ENCODE results near the gene SUCO. TPM values are rescaled to one million over a fixed set of nuclear protein-coding genes. Genes with fewer than 3 reads are reported as not detected.
"Not testable (repeated sequence)": the region's sequence is repeated elsewhere in the genome, so short reads cannot be mapped to it uniquely, and the experiment has no call there.

SUCO gene
- total RNA-seq, 2 donors from 2014 or later = 24.6 to 26.7 TPM

GRCh38 chr1:172588296-172589291 is 55.6 kb downstream of the SUCO start:
- H3K9ac ChIP-seq (ENCODE audit: low read depth in 2 of 2, low read length in 2 of 2) = no peak overlapping the region
- no peaks in the 10 kb centered on the region for H3K27me3 ChIP-seq
- H3K36me3 ChIP-seq = peaks cover 5% of the 10 kb centered on the region
- H3K4me1 ChIP-seq = no peaks in the 10 kb centered on the region
- H3K4me3 ChIP-seq = no peak overlapping the region
- no peak for DNase-seq
- TF ChIP-seq, protein P1, sequence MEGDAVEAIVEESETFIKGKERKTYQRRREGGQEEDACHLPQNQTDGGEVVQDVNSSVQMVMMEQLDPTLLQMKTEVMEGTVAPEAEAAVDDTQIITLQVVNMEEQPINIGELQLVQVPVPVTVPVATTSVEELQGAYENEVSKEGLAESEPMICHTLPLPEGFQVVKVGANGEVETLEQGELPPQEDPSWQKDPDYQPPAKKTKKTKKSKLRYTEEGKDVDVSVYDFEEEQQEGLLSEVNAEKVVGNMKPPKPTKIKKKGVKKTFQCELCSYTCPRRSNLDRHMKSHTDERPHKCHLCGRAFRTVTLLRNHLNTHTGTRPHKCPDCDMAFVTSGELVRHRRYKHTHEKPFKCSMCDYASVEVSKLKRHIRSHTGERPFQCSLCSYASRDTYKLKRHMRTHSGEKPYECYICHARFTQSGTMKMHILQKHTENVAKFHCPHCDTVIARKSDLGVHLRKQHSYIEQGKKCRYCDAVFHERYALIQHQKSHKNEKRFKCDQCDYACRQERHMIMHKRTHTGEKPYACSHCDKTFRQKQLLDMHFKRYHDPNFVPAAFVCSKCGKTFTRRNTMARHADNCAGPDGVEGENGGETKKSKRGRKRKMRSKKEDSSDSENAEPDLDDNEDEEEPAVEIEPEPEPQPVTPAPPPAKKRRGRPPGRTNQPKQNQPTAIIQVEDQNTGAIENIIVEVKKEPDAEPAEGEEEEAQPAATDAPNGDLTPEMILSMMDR (IDR thresholded peaks at IDR 0.05) = no peak
- no peaks in the 10 kb centered on the region for H3K9me3 ChIP-seq
- intact Hi-C loops (cut with DNase I) = no loop called here
- H3K27ac ChIP-seq = no peak overlapping the region

- no peaks in the 10 kb centered on the region for H3K9me3 ChIP-seq
- H3K27ac ChIP-seq = no peak overlapping the region
- H3K4me1 ChIP-seq = no peaks in the 10 kb centered on the region
- no peak overlapping the region for H3K9ac ChIP-seq (ENCODE audit: low read depth in 2 of 2, low read length in 2 of 2)
- H3K36me3 ChIP-seq = peaks cover 5% of the 10 kb centered on the region
- H3K27me3 ChIP-seq = no peaks in the 10 kb centered on the region
- no peak for DNase-seq
- no peak overlapping the region for H3K4me3 ChIP-seq
- TF ChIP-seq, protein P1 (IDR thresholded peaks at IDR 0.05) = no peak
- intact Hi-C loops (cut with DNase I) = no loop called here
These were observed 56.6 kb downstream of the SUCO start for GRCh38 chr1:172589553-172589952.

GRCh38 chr1:172591429-172591828 is 58.5 kb downstream of the SUCO start:
- H3K27ac ChIP-seq; H3K9ac ChIP-seq (ENCODE audit: low read depth in 2 of 2, low read length in 2 of 2); DNase-seq; H3K4me3 ChIP-seq; intact Hi-C loops (cut with DNase I); H3K27me3 ChIP-seq; H3K9me3 ChIP-seq; H3K4me1 ChIP-seq; H3K36me3 ChIP-seq: not testable (repeated sequence)

DNA sequence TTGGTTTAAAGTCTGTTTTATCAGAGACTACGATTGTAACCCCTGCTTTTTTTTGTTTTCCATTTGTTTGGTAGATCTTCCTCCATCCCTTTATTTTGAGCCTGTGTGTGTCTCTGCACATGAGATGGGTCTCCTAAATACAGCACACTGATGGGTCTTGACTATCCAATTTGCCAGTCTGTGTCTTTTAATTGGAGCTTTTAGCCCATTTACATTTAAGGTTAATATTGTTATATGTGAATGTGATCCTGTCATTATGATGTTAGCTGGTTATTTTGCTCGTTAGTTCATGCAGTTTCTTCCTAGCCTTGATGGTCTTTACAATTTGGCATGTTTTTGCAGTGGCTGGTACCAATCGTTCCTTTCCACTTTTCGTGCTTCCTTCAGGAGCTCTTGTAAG is 62.1 kb downstream of the SUCO start:
- H3K4me1 ChIP-seq; H3K36me3 ChIP-seq; DNase-seq; intact Hi-C loops (cut with DNase I); H3K9me3 ChIP-seq; H3K4me3 ChIP-seq; H3K27ac ChIP-seq; H3K9ac ChIP-seq (ENCODE audit: low read depth in 2 of 2, low read length in 2 of 2); H3K27me3 ChIP-seq: not testable (repeated sequence)

DNA sequence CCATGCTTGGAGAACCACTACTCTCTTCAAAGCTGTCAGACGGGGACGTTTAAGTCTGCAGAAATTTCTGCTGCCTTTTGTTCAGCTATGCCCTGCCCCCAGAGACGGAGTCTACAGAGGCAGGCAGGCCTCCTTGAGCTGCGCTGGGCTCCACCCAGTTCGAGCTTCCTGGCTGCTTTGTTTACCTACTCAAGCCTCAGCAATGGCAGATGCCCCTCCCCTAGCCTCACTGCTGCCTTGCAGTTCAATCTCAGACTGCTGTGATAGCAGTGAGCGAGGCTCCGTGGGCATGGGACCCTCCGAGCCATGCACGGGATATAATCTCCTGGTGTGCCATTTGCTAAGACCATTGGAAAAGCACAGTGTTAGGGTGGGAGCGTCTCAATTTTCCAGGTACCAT is 63.8 kb downstream of the SUCO start:
- H3K27ac ChIP-seq; intact Hi-C loops (cut with DNase I); H3K4me1 ChIP-seq; H3K36me3 ChIP-seq; DNase-seq; H3K4me3 ChIP-seq; H3K9ac ChIP-seq (ENCODE audit: low read depth in 2 of 2, low read length in 2 of 2); H3K9me3 ChIP-seq; H3K27me3 ChIP-seq: not testable (repeated sequence)

DNA sequence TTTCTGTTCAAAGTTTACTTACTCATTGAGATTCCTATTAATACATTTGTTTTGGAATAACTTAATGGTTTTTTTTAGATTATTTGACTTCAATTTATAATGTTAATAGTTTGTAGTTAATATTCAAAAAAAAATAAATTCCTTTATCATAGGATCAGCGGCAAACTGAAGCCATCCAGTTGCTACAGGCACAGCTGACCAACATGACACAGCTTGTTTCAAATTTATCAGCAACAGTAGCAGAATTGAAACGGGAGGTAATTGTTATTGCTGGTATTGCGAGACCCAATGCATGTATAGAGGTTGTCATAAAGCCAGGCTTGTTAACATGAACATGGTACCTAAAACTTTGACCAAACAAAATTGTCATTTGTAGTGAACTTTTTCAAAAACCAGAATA is 67.0 kb downstream of the SUCO start:
- Histone ChIP-seq H3K4me3 (no peak overlapping the region), H3K4me1 (no peaks in the 10 kb centered on the region), H3K9ac (ENCODE audit: low read depth in 2 of 2, low read length in 2 of 2) (no peak overlapping the region), H3K27ac (no peak overlapping the region), H3K36me3 (peaks cover 6% of the 10 kb centered on the region), H3K27me3 (no peaks in the 10 kb centered on the region), H3K9me3 (no peaks in the 10 kb centered on the region)
- TF ChIP-seq, protein P1 (IDR thresholded peaks at IDR 0.05) = no peak
- intact Hi-C loops (cut with DNase I) = no loop called here
- DNase-seq = no peak

DNA sequence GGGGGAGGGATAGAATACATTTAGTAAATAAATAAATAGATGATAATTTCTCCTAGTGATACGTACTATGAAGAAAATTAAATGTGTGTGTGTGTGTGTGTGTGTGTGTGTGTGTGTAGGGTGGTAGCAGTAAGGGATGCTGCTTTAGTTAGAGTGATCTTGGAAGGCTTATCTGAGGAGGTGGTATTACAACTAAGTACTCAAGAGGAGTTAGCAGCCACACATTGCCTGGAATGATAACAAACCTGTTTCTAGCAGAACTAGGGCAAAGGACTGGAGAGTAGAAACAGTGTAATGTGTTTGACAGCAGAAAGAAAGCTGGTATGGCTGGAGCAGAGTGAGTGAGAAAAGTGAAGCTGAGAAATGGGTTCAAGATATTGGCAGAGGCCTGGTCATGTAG is 67.7 kb downstream of the SUCO start:
- intact Hi-C loops (cut with DNase I) = no loop called here
- Histone ChIP-seq H3K36me3 (peaks cover 6% of the 10 kb centered on the region), H3K4me3 (no peak overlapping the region), H3K4me1 (no peaks in the 10 kb centered on the region), H3K9me3 (no peaks in the 10 kb centered on the region), H3K9ac (ENCODE audit: low read depth in 2 of 2, low read length in 2 of 2) (no peak overlapping the region), H3K27me3 (no peaks in the 10 kb centered on the region), H3K27ac (no peak overlapping the region)
- TF ChIP-seq, protein P1 (IDR thresholded peaks at IDR 0.05) = no peak
- DNase-seq = no peak

Data from colonic mucosa (tissue), 4 donors.